IPS DF 4.7 (cell line): ENCODE data around the gene GRAP2.
"Not testable (repeated sequence)": the region's sequence is repeated elsewhere in the genome, so short reads cannot be mapped to it uniquely, and the experiment has no call there.

Experiments
- DNase-seq: peaks from one replicate; pipeline ENCODE4 v3.0.0-alpha.2; 2013; ENCODE audit warnings: low spot score; ENCODE audit errors: extremely low read depth

GRAP2 gene

GRCh38 chr22:39900306-39901227 is at the start of gene GRAP2:
GRAP2 (plus strand) TSS chr22:39901084; CDS start chr22:39947107, 46,023 bp downstream.
- DNase-seq = no peak

- DNase-seq = no peak
Measured at GRCh38 chr22:39851606-39852315, 49.1 kb upstream of the GRAP2 start.

GRCh38 chr22:39852799-39853198 is 48.1 kb upstream of the GRAP2 start:
- no peak for DNase-seq

GRCh38 chr22:39856588-39856987 is 44.3 kb upstream of the GRAP2 start:
- DNase-seq = no peak

GRCh38 chr22:39859903-39860588 is 40.8 kb upstream of the GRAP2 start:
- no peak for DNase-seq

GRCh38 chr22:39868741-39869140 is 32.1 kb upstream of the GRAP2 start:
- DNase-seq = no peak

- not testable (repeated sequence) for DNase-seq
Measured at GRCh38 chr22:39869797-39870196, 31.1 kb upstream of the GRAP2 start.

GRCh38 chr22:39871008-39871798 is 29.7 kb upstream of the GRAP2 start:
- DNase-seq = no peak

- DNase-seq = no peak
Measured at GRCh38 chr22:39872548-39872947, 28.3 kb upstream of the GRAP2 start.

GRCh38 chr22:39873965-39874364 is 26.9 kb upstream of the GRAP2 start:
- DNase-seq = no peak

GRCh38 chr22:39875176-39875885 is 25.6 kb upstream of the GRAP2 start:
- not testable (repeated sequence) for DNase-seq

GRCh38 chr22:39877079-39877845 is 23.6 kb upstream of the GRAP2 start:
- no peak for DNase-seq

- no peak for DNase-seq
Measured at GRCh38 chr22:39880722-39881121, 20.2 kb upstream of the GRAP2 start.

GRCh38 chr22:39883057-39883456 is 17.8 kb upstream of the GRAP2 start:
- no peak for DNase-seq

GRCh38 chr22:39889924-39890323 is 11.0 kb upstream of the GRAP2 start:
- DNase-seq = not testable (repeated sequence)

GRCh38 chr22:39893526-39893925 is 7.4 kb upstream of the GRAP2 start, which contains the start of gene ENTHD1:
ENTHD1 (minus strand) TSS chr22:39893760; CDS start chr22:39887748, 6,012 bp downstream.
- no peak for DNase-seq

GRCh38 chr22:39894554-39895092 is 6.3 kb upstream of the GRAP2 start:
- DNase-seq = no peak

- DNase-seq = no peak
Measured at GRCh38 chr22:39895682-39896081, 5.2 kb upstream of the GRAP2 start.

GRCh38 chr22:39896313-39896996 is 4.4 kb upstream of the GRAP2 start:
- no peak for DNase-seq
